ENCODE results near the gene MLLT6.

DNA sequence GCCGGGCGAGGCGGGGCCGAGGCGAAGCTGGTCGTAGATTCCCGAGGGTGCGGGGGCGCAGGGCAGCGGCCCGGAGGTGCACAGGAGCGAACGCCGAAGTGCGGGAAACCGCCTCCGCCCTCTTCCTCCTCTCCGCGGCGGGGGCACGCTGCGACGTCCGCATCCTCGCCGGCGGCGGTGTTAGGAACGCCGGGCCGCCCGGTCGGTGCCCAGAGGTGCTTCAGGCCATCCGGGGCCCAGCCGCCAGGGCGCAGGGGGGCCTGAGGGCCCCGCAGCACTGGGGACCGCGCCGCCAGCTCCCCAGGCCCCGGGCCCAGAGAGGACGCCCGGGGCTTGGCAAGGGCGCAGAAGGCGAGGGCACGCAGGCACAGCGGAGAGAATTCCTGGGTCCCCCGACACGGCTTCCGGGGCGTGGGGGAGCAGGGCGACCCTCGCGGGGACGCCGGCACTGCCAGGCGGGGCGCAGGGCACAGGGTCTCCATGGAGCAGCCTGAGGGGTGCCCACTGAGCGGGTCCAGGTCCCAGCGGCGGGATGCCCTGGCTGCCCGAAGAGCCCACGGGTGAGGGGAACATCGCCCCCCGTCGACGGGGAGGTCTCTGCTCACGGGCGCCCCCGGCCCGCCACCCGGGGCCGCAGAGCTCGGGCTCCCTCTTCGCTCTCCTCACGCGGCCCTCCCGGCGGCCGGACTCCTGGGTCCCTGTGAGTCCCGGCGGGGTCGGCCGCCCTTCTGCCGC, 30.9 kb upstream of the MLLT6 start:
- TF ChIP-seq EZH2phosphoT487 (IDR thresholded peaks at IDR 0.05; ENCODE audit: low read length) (no peak), EZH2 (optimal IDR thresholded peaks at IDR 0.05; ENCODE audit: low read depth, low read length) (no peak)
- TF ChIP-seq, protein P1, sequence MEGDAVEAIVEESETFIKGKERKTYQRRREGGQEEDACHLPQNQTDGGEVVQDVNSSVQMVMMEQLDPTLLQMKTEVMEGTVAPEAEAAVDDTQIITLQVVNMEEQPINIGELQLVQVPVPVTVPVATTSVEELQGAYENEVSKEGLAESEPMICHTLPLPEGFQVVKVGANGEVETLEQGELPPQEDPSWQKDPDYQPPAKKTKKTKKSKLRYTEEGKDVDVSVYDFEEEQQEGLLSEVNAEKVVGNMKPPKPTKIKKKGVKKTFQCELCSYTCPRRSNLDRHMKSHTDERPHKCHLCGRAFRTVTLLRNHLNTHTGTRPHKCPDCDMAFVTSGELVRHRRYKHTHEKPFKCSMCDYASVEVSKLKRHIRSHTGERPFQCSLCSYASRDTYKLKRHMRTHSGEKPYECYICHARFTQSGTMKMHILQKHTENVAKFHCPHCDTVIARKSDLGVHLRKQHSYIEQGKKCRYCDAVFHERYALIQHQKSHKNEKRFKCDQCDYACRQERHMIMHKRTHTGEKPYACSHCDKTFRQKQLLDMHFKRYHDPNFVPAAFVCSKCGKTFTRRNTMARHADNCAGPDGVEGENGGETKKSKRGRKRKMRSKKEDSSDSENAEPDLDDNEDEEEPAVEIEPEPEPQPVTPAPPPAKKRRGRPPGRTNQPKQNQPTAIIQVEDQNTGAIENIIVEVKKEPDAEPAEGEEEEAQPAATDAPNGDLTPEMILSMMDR (IDR thresholded peaks at IDR 0.05; ENCODE audit: low read length): no peak
